ENCODE measurements around the gene CATSPERZ.

Gene CATSPERZ

GRCh38 chr11:64259533-64260067 is 40.6 kb upstream of the CATSPERZ start:
- no peak for TF ChIP-seq GATA1 (IDR thresholded peaks at IDR 0.05; ENCODE audit: low read depth, low read length)
- no peak for TF ChIP-seq POLR2A (IDR thresholded peaks at IDR 0.05; ENCODE audit: low read length)
- DNase-seq: no peak

GRCh38 chr11:64260147-64260708 is 39.9 kb upstream of the CATSPERZ start:
- no peak for DNase-seq
- no peak for TF ChIP-seq GATA1 (IDR thresholded peaks at IDR 0.05; ENCODE audit: low read depth, low read length)
- TF ChIP-seq POLR2A (IDR thresholded peaks at IDR 0.05; ENCODE audit: low read length): no peak

DNA sequence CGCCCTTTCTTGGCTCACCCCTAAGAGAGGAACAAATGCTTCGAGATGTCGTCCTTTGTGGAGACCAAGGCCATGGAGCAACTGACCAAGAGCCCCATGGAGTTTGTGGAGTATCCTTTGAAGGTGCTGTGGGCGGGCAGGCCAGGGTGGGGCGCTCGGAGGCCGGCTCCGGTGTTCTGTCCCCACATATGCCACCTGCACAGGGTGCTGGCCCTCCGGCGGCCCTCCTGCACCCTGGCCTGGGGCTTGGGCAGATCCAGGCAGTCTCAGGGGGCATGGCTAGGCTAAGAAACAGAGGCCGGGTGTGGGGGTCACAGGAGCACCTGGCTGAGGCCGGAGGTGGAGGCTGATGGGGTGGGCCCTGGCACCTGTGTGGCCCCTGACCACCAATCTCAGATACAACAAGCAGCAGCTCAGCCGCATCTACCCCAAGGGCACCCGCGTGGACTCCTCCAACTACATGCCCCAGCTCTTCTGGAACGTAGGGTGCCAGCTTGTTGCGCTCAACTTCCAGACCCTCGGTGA is 38.5 kb upstream of the CATSPERZ start:
- no peak for DNase-seq
- no peak for TF ChIP-seq GATA1 (IDR thresholded peaks at IDR 0.05; ENCODE audit: low read depth, low read length)
- no peak for TF ChIP-seq POLR2A (IDR thresholded peaks at IDR 0.05; ENCODE audit: low read length)

DNA sequence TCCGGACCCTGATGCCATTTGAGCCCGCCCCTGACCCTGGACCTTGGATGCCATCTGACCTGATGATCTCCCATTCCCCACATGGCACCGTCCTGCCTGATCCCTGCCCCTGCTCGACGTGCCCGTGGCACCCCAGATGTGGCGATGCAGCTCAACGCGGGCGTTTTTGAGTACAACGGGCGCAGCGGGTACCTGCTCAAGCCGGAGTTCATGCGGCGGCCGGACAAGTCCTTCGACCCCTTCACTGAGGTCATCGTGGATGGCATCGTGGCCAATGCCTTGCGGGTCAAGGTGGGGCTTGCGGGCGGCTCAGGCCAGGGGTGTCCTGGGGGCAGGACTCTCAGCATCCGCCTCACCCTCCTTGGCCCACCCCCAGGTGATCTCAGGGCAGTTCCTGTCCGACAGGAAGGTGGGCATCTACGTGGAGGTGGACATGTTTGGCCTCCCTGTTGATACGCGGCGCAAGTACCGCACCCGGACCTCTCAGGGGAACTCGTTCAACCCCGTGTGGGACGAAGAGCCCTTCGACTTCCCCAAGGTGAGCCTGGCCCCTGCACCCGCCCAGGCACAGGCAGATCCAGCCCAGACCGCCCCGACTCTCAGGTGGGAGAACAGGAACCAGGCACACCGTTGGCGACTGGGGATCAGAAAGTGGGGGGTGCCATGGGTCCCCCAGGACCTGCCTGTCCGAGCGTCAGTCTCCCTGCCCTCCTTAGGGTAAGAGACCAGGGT is 37.7 kb upstream of the CATSPERZ start:
- DNase-seq: no peak
- no peak for TF ChIP-seq GATA1 (IDR thresholded peaks at IDR 0.05; ENCODE audit: low read depth, low read length)
- TF ChIP-seq POLR2A (IDR thresholded peaks at IDR 0.05; ENCODE audit: low read length): no peak

GRCh38 chr11:64263021-64263946 is 36.9 kb upstream of the CATSPERZ start:
- no peak for TF ChIP-seq GATA1 (IDR thresholded peaks at IDR 0.05; ENCODE audit: low read depth, low read length)
- no peak for TF ChIP-seq POLR2A (IDR thresholded peaks at IDR 0.05; ENCODE audit: low read length)
- no peak for DNase-seq

GRCh38 chr11:64263947-64264317 is 36.2 kb upstream of the CATSPERZ start:
- TF ChIP-seq GATA1 (IDR thresholded peaks at IDR 0.05; ENCODE audit: low read depth, low read length) (no peak), POLR2A (IDR thresholded peaks at IDR 0.05; ENCODE audit: low read length) (no peak)

GRCh38 chr11:64264371-64264852 is 35.7 kb upstream of the CATSPERZ start:
- DNase-seq: no peak
- TF ChIP-seq POLR2A (IDR thresholded peaks at IDR 0.05; ENCODE audit: low read length): no peak
- TF ChIP-seq GATA1 (IDR thresholded peaks at IDR 0.05; ENCODE audit: low read depth, low read length): no peak

More at GRCh38 chr11:64263947-64264317, 36.2 kb upstream of the CATSPERZ start:
- DNase-seq: no peak

GRCh38 chr11:64265176-64266160 is 34.7 kb upstream of the CATSPERZ start:
- TF ChIP-seq GATA1 (IDR thresholded peaks at IDR 0.05; ENCODE audit: low read depth, low read length) (no peak), POLR2A (IDR thresholded peaks at IDR 0.05; ENCODE audit: low read length) (no peak)
- no peak for DNase-seq

DNA sequence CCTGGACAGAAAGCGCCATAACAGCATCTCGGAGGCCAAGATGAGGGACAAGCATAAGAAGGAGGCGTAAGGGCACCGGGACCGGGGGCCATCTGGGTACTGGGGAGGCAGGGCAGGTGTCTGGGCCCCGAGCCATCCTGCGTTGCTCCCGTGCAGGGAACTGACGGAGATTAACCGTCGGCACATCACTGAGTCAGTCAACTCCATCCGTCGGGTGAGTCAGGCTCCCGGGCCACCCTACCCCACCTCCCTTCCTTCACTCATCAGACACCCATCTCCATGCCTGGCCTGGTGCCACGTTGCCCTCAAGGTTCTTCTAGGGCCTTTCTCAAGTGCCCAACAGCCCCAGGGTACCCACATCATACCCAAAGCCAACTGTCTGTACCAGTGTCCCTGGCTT is 33.8 kb upstream of the CATSPERZ start:
- no peak for DNase-seq
- TF ChIP-seq GATA1 (IDR thresholded peaks at IDR 0.05; ENCODE audit: low read depth, low read length) (no peak), POLR2A (IDR thresholded peaks at IDR 0.05; ENCODE audit: low read length) (no peak)

GRCh38 chr11:64267207-64267945 is 32.8 kb upstream of the CATSPERZ start:
- no peak for DNase-seq
- TF ChIP-seq POLR2A (IDR thresholded peaks at IDR 0.05; ENCODE audit: low read length) (no peak), GATA1 (IDR thresholded peaks at IDR 0.05; ENCODE audit: low read depth, low read length) (no peak)

GRCh38 chr11:64268025-64268892 is 31.9 kb upstream of the CATSPERZ start:
- DNase-seq: peak; percentile 50 to 67
- TF ChIP-seq GATA1 (IDR thresholded peaks at IDR 0.05; ENCODE audit: low read depth, low read length): peak; percentile 43
- TF ChIP-seq POLR2A (IDR thresholded peaks at IDR 0.05; ENCODE audit: low read length): no peak
